ENCODE data around the gene CSNK1E.

The CSNK1E gene

GRCh38 chr22:38271927-38272372, 45.3 kb downstream of the CSNK1E start:
- DNase-seq, result no peak

DNA sequence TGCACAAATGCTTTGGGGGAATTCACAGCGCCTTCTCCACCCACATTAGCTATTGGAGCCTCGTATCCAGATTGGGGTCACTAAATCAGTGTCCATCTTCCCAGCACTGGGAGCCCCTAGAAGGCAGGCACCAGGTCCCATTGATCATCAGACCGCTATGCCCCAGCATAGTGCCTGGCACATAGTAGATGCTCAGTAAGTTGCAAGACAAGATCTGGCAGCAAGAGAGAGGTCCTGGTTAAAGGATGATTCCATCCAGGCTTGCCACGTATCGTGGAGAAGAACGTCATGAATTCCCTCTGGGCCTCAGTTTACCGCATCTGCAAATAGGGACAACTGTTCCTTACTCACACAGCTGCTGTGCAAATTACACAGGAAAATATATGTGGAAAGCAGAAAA, 46.1 kb downstream of the CSNK1E start:
- DNase-seq, result no peak

GRCh38 chr22:38270091-38270992, 46.9 kb downstream of the CSNK1E start:
- no peak for DNase-seq

GRCh38 chr22:38269466-38269865, 47.8 kb downstream of the CSNK1E start:
- no peak for DNase-seq

- DNase-seq, result no peak
These were observed 50.1 kb downstream of the CSNK1E start for GRCh38 chr22:38267086-38267485.

DNA sequence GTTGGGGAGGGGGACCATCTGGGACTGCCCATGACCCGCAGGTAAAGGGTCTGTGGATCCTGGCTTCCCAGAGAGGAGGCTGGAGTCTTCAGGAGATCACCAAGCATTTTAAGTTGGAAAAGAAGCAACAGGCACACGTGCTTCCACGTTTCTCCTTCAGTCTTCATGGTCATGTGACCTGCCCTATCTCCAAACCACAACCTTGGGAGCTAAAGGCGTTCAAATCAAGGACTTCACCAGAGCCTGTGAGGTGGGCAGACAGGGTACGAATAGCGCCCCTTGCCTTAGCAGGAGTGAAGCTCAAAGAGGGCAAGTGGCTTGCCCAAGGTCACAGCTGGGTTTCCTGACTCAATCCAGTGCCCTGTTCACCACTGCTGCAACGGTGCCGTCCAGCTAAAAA, 51.1 kb downstream of the CSNK1E start:
- DNase-seq, result no peak

GRCh38 chr22:38264322-38264843, 52.9 kb downstream of the CSNK1E start:
- no peak for DNase-seq

- DNase-seq, result no peak
These were observed 55.0 kb downstream of the CSNK1E start for GRCh38 chr22:38262051-38262795.

DNA sequence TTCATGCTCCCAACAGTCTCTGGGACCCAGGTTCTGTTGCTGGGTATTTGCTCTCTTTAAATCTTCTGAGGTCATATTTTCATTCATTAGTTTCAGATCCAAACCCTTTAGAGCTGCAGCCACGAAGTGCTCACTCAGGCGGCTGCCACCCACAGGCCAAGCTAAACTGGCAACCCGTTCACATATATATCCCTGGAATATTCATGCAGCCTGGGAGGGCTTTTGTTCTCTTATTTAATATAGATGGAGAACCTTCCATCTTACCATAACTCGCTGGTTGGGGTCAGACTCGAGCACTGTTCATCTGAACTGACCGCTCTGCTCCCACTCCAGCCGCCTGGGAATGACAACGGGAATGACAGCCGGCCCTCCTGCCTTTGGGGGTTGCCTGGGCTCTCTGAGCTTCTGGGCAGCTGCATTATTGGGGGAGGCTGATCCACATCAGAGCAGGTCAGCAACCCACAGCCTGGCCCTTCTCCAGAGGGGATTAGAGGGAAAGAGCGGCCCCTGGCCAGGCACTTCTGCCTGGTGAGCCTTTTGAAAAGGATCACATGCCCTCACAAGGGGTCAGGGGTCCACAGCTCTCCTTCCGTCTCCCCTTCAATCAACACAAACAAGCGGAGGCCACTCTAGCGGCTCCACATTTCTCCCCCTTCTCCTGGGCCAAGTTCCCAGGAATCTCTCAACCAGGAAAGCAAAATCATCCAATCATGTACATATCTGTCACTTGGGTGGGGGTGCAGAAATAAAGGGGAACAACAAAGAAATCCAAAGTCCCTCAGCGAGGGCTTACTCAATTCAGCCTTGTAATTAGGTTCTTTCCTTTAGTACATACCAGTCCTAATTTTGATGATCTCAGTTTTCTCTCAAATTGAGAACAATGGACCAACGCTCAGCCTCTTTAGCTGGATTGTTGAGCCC, 56.2 kb downstream of the CSNK1E start:
- DNase-seq, result no peak

DNA sequence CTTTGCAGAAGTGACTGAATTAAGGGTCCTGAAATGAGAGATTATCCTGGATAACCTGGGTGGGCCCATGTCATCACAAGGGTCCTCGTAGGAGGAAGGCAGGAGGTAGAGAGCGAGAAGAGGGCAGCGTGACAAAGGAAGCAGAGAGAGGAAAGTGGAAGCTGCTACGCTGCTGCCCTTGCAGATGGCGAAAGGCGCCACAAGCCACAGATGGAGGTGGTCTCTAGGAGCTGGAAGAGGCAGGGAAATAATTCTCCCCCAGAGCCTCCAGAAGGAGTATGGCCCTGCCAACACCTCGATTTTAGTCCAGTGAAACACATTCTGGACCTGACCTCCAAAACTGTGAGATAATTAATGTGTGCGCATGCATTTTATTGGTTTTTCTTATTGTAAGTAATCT, 57.9 kb downstream of the CSNK1E start:
- DNase-seq, result no peak

DNA sequence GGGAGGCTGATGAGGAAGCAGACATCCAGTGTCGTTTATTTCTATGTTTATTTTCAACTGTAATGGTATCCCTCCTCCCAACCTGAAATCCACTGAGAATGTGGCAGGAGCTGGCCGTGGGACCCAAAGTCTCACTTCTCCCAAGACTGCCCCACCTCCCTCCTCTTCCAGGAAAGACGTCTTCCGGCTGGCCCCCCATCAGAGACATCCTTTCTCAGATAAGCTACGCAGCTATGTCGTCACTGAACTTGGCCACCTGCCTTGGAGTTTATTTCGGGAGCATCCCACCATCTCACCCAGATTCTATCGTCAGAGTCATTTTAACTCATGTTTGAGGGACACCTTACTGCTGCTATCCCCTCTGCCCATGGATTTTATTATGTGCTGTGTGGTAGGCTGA, 58.3 kb downstream of the CSNK1E start:
- DNase-seq, result no peak

GRCh38 chr22:38257650-38258250, 59.5 kb downstream of the CSNK1E start:
- DNase-seq, result no peak

DNA sequence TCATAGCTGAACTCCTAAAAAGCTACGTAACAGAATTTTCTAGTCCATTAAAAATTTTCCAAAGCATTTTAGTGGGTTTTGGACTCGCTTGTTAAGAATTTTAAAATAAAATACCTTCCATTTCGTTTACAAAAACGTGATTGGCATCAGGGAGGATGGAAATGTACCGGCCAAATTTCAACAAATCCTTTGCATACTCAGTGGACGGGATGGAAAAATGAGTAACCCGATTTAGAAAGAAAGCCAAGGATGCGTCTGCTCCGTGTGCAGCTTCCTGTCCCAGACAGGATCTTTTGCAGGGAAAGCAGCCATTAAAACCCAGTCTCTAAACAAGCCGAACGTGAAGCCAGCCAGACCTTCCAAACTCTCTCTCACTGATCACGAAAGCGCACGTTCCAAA, 60.1 kb downstream of the CSNK1E start:
- no peak for DNase-seq

GRCh38 chr22:38255697-38256096, 61.5 kb downstream of the CSNK1E start:
- no peak for DNase-seq

- no peak for DNase-seq
These were observed 65.9 kb downstream of the CSNK1E start for GRCh38 chr22:38251341-38251692.

GRCh38 chr22:38250643-38251340, 66.4 kb downstream of the CSNK1E start:
- no peak for DNase-seq

DNA sequence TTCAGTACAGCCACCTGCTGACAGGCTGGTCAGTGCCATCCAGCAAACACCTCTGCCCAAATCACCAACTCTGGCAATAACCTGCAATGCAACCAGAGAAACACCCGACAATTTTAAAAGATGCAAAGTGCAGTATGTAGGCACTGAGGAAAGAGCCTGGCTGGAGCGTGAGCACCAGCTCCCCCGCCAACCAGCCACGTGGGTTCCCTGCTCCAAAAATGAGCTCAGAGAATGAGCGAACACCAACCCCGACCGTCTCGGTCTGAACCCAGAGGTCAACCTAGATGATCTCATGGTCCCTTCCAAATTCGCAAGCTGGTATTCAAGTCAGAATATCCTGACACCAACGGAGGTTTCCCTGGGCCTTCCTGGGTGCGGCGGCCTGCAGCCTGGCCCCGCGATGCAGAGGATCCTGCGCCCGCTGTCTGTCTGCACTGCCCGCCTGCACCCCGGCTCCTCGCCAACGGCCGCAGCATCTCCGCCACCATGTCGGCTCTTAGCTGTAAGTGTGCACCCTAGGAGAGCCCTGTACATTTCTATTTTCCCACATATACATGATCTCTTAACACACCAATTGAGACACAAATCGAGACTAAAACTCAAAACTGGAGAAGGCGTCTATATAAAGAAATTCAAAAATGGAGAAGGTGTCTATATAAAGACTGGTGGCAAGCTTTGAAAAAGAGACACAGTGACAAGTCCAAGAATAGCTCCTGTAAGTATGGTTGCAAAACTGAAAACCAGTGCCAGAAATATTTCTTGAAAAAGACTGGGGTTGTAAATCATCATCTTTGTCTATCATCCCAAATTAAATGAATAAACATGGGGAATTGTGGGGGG, 67.2 kb downstream of the CSNK1E start:
- DNase-seq, result no peak

DNA sequence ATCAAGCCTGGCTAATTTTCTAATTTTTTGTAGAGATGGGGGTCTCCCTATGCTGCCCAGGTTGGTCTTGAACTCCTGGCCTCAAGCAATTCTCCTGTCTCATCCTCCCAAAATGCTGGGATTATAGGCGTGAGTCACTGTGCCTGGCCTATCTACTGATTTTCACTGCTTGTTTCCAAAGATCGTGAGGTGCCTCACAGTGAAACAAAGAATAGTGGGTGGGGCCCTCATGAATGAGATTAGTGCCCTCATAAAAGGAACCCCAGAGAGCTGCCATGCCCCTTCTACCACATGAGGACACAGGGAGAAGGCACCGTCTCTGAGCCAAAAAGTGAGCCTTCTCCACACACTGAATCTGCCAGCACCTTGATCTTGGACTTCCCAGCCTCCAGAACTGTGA, 67.9 kb downstream of the CSNK1E start:
- no peak for DNase-seq

DNA sequence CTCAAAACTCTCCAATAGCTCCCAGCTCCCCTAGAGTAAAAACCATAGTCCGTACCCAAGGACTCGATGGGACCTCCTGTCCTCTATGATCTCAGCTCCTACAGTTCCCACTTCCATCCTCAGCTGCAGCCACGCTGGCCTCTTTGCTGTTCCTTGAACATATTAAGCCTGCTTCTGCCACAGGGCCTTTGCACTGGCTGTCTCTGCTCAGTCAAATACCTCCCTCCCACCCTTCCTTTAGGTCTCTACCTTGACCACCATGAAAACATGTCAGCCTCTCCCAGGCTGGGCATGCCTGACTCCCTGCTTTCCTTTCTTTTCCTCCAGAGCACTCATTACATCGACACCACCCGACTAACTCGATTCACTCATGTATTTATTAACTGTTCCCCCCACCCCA, 69.0 kb downstream of the CSNK1E start:
- no peak for DNase-seq

DNA sequence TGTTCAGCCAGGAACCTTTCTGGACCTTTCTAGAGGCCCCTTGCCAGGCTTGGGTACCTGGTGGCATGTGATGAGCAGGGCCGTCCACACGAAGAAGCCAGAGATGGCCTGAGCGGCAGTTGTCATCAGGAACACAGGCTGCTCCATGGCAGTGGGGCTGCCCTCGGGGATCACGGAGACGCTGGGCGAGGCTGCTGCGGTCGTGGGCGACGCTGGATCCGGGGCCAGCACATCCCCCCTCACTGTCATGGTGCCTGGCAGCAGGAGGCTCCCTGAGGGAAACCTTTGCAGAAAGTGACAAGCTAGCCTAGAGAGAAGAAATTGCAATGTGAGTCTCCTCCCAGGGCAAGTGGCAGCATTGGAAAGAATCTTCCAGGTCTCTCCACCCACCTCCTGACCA, 69.5 kb downstream of the CSNK1E start:
- DNase-seq, result no peak

- no peak for DNase-seq
These were observed 70.5 kb downstream of the CSNK1E start for GRCh38 chr22:38246692-38247091.

All from DMS 273 treated with DMSO at 0.1 percent for 48 hours (cell line).